CD4-positive, alpha-beta T cell (primary cell): ENCODE measurements around the gene FSTL4. TPM values are rescaled to one million over a fixed set of nuclear protein-coding genes. Genes with fewer than 3 reads are reported as not detected.

ENCODE experiments used
- ATAC-seq: fragments of 200-7000 bp; cut with Tn5 transposase; one replicate; pipeline ENCODE4 v1.10.0; 2022; ENCODE audit warnings: mild to moderate bottlenecking; ENCODE audit not compliant: poor library complexity
- CTCF ChIA-PET: fragments of 350-600 bp; sonication (Branson Sonifier 250); formaldehyde crosslinking; loops from one replicate; lab custom pipeline; 2021; ENCODE audit warnings: antibody characterized with exemption, inconsistent platforms; lab: Charles Lee
- POLR2A ChIA-PET: fragments of 350-600 bp; sonication (Branson Sonifier 250); formaldehyde crosslinking; loops from one replicate; lab custom pipeline; 2021; ENCODE audit warnings: antibody characterized with exemption, inconsistent platforms; lab: Charles Lee
- DNase-seq, 14 experiments: peaks; one replicate each; pipeline ENCODE4 v3.0.0-alpha.2; 2013 to 2020; ENCODE audit warnings: mixed read lengths in 2 of 14
- H3K27ac ChIP-seq, 2 donors: one replicate each; pipeline versions ENCODE4 v1.5.1 to v1.7.0; 2013; ENCODE audit warnings: low read length in 2 of 2, low read depth in 1 of 2, mild to moderate bottlenecking in 1 of 2
- H3K27me3 ChIP-seq, 2 experiments: 1 replicate in 1 of 2; 2 replicates in 1 of 2; pipeline versions ENCODE4 v1.6.1 to v1.7.0; 2013; ENCODE audit warnings: low read length in 2 of 2, control low read depth in 1 of 2, mild to moderate bottlenecking in 1 of 2, moderate library complexity in 1 of 2; ENCODE audit not compliant: insufficient read depth in 2 of 2, control insufficient read depth in 1 of 2
- H3K36me3 ChIP-seq: one replicate; pipeline ENCODE4 v1.6.1; 2013; ENCODE audit warnings: low read length, control low read depth; ENCODE audit not compliant: insufficient read depth
- H3K4me1 ChIP-seq: one replicate; pipeline ENCODE4 v1.6.1; 2013; ENCODE audit warnings: low read length, control low read depth; ENCODE audit not compliant: insufficient read depth
- H3K4me3 ChIP-seq: one replicate; pipeline ENCODE4 v1.5.1; 2013; ENCODE audit warnings: mild to moderate bottlenecking, low read length, moderate library complexity
- H3K9me3 ChIP-seq, 2 experiments: 1 replicate in 1 of 2; 2 replicates in 1 of 2; pipeline versions ENCODE4 v1.6.1 to v1.7.0; 2013; ENCODE audit warnings: low read length in 2 of 2, mild to moderate bottlenecking in 2 of 2, control low read depth in 1 of 2, moderate library complexity in 1 of 2; ENCODE audit not compliant: control insufficient read depth in 1 of 2, insufficient read depth in 1 of 2
- H3K27ac Mint-ChIP-seq: one replicate; pipeline ENCODE4 v1.8.0; 2020; ENCODE audit warnings: mixed read lengths
- H3K27me3 Mint-ChIP-seq: one replicate; pipeline ENCODE4 v1.8.0; 2021; ENCODE audit warnings: mixed read lengths
- H3K36me3 Mint-ChIP-seq: one replicate; pipeline ENCODE4 v1.8.0; 2021; ENCODE audit warnings: low read depth, mixed read lengths
- H3K4me1 Mint-ChIP-seq: one replicate; pipeline ENCODE4 v1.8.0; 2021; ENCODE audit warnings: low read depth, mixed read lengths
- H3K4me3 Mint-ChIP-seq: one replicate; pipeline ENCODE4 v1.8.0; 2020; ENCODE audit warnings: mild to moderate bottlenecking, mixed read lengths
- H3K9me3 Mint-ChIP-seq: one replicate; pipeline ENCODE4 v1.8.0; 2020; ENCODE audit warnings: mixed read lengths
- CTCF ChIP-seq: fragments of 200-600 bp; IDR thresholded peaks from one replicate; pipeline ENCODE4 v1.8.0; 2022; ENCODE audit warnings: antibody characterized with exemption, mild to moderate bottlenecking
- intact Hi-C, 2 experiments: fragments of 100-400 bp; cut with DNase I in 1 of 2; cut with micrococcal nuclease in 1 of 2; formaldehyde crosslinking; loops; one replicate each; pipeline versions ENCODE4 v1.15.1 to v1.9.0; 2023 to 2025; cut with DNase I, micrococcal nuclease
- total RNA-seq, 174 experiments: library from RNA in 2 of 174; stranded (reverse) in 2 of 174; gene quantifications; one replicate each; pipeline ENCODE4 v1.2.3 and lab custom pipeline; 2021 to 2026

Gene FSTL4
- total RNA-seq, 2 experiments from 2014 or later: not detected

- POLR2A ChIA-PET: no interaction called here
- no peaks in the 10 kb centered on the region for H3K9me3 Mint-ChIP-seq
- Histone ChIP-seq H3K9me3 (peaks cover 0 to 4% of the 10 kb centered on the region in 2 experiments), H3K4me1 (peaks cover 43% of the 10 kb centered on the region), H3K27me3 (no peaks in the 10 kb centered on the region), H3K27ac (peak overlapping the region; percentile 16 to 32), H3K36me3 (no peaks in the 10 kb centered on the region), H3K4me3 (no peak overlapping the region)
- DNase-seq (no peak), ATAC-seq (no peak)
- H3K4me3 Mint-ChIP-seq: no peak overlapping the region
- no peaks in the 10 kb centered on the region for H3K36me3 Mint-ChIP-seq
- intact Hi-C loops: no loop called here
- no peak for TF ChIP-seq CTCF
- H3K4me1 Mint-ChIP-seq: peaks cover 6% of the 10 kb centered on the region
- no peaks in the 10 kb centered on the region for H3K27me3 Mint-ChIP-seq
- H3K27ac Mint-ChIP-seq: no peak overlapping the region
- CTCF ChIA-PET: no interaction called here
These were observed 144.4 kb downstream of the FSTL4 start for GRCh38 chr5:133467826-133468463.

GRCh38 chr5:133467335-133467779 is 145.0 kb downstream of the FSTL4 start:
- peak in 6 of 14 experiments; percentile 11 to 71 (median 40) for DNase-seq
- peak; percentile 73 for ATAC-seq
- Mint-ChIP-seq H3K9me3 (no peaks in the 10 kb centered on the region), H3K36me3 (no peaks in the 10 kb centered on the region), H3K4me3 (no peak overlapping the region), H3K4me1 (peaks cover 6% of the 10 kb centered on the region), H3K27me3 (no peaks in the 10 kb centered on the region), H3K27ac (no peak overlapping the region)
- ChIA-PET CTCF (no interaction called here), POLR2A (no interaction called here)
- no peak overlapping the region for H3K4me3 ChIP-seq
- peak overlapping the region in 1 of 2 donors; percentile 32 for H3K27ac ChIP-seq
- intact Hi-C loops: no loop called here
- H3K36me3 ChIP-seq: no peaks in the 10 kb centered on the region
- TF ChIP-seq CTCF: no peak
- H3K27me3 ChIP-seq: no peaks in the 10 kb centered on the region
- H3K4me1 ChIP-seq: peaks cover 43% of the 10 kb centered on the region
- peaks cover 0 to 4% of the 10 kb centered on the region in 2 experiments for H3K9me3 ChIP-seq

- Mint-ChIP-seq H3K36me3 (no peaks in the 10 kb centered on the region), H3K9me3 (no peaks in the 10 kb centered on the region), H3K4me3 (no peak overlapping the region), H3K27ac (no peak overlapping the region), H3K4me1 (peaks cover 6% of the 10 kb centered on the region), H3K27me3 (no peaks in the 10 kb centered on the region)
- no peaks in the 10 kb centered on the region for H3K27me3 ChIP-seq
- ChIA-PET POLR2A (no interaction called here), CTCF (no interaction called here)
- no peaks in the 10 kb centered on the region for H3K36me3 ChIP-seq
- no peak for ATAC-seq
- H3K4me1 ChIP-seq: peaks cover 43% of the 10 kb centered on the region
- intact Hi-C loops: no loop called here
- no peak overlapping the region for H3K4me3 ChIP-seq
- peaks cover 0 to 4% of the 10 kb centered on the region in 2 experiments for H3K9me3 ChIP-seq
- no peak for DNase-seq
- no peak for TF ChIP-seq CTCF
- H3K27ac ChIP-seq: peak overlapping the region in 1 of 2 donors; percentile 32
These were observed 145.6 kb downstream of the FSTL4 start for GRCh38 chr5:133466556-133467334.
